NCI-H1092 (cell line): Measurements from ENCODE around the gene TTI1.
"Not testable (repeated sequence)": the region's sequence is repeated elsewhere in the genome, so short reads cannot be mapped to it uniquely, and the experiment has no call there.

Experiments
- DNase-seq: peaks from one replicate; lab custom pipeline; 2025; lab: John Stamatoyannopoulos, UW

Gene TTI1

GRCh38 chr20:38009416-38009815 lies 23.8 kb downstream of the TTI1 start:
- DNase-seq, result not testable (repeated sequence)

- no peak for DNase-seq
These were observed 24.9 kb downstream of the TTI1 start for GRCh38 chr20:38008233-38008944.

- DNase-seq, result no peak
These were observed 25.7 kb downstream of the TTI1 start for GRCh38 chr20:38007526-38007925.

GRCh38 chr20:38005903-38006302 lies 27.4 kb downstream of the TTI1 start:
- no peak for DNase-seq

- DNase-seq, result no peak
These were observed 28.8 kb downstream of the TTI1 start for GRCh38 chr20:38004416-38004815.

GRCh38 chr20:38002422-38002821 lies 30.8 kb downstream of the TTI1 start:
- no peak for DNase-seq

- no peak for DNase-seq
These were observed 31.3 kb downstream of the TTI1 start for GRCh38 chr20:38001981-38002380.

GRCh38 chr20:38001173-38001875 lies 31.9 kb downstream of the TTI1 start:
- no peak for DNase-seq

- no peak for DNase-seq
These were observed 33.0 kb downstream of the TTI1 start for GRCh38 chr20:38000293-38000692.

GRCh38 chr20:37999526-38000263 lies 33.6 kb downstream of the TTI1 start:
- DNase-seq, result no peak

- DNase-seq, result no peak
These were observed 35.7 kb downstream of the TTI1 start for GRCh38 chr20:37997516-37997915.

GRCh38 chr20:37995856-37996605 lies 37.2 kb downstream of the TTI1 start:
- DNase-seq, result no peak

GRCh38 chr20:37994512-37994911 lies 38.7 kb downstream of the TTI1 start:
- no peak for DNase-seq

GRCh38 chr20:37992802-37993409 lies 40.4 kb downstream of the TTI1 start:
- DNase-seq, result no peak

- no peak for DNase-seq
These were observed 41.3 kb downstream of the TTI1 start for GRCh38 chr20:37991908-37992307.

- DNase-seq, result no peak
These were observed 41.9 kb downstream of the TTI1 start for GRCh38 chr20:37991157-37991866.

- DNase-seq, result no peak
These were observed 42.6 kb downstream of the TTI1 start for GRCh38 chr20:37990571-37991151.

GRCh38 chr20:37989601-37990295 lies 43.5 kb downstream of the TTI1 start:
- DNase-seq, result no peak

GRCh38 chr20:37988306-37988954 lies 44.8 kb downstream of the TTI1 start:
- DNase-seq, result no peak
